Putamen (tissue), 1 donor: ENCODE data around the gene NHS.
A peak's percentile ranks its signal among the peaks of the same experiment; 100 is the strongest.

Experiments used
- DNase-seq: peaks from one replicate; pipeline ENCODE4 v3.0.0-alpha.2; 2016; ENCODE audit warnings: low spot score

NHS gene

GRCh38 chrX:17374619-17375366, at the start of gene NHS:
NHS (plus strand) TSS chrX:17375200; CDS start chrX:17375758, 558 bp downstream.
- DNase-seq, result peak; percentile 13

- DNase-seq, result no peak
These were observed 46.2 kb upstream of the NHS start for GRCh38 chrX:17328837-17329236.

- no peak for DNase-seq
These were observed 38.6 kb upstream of the NHS start for GRCh38 chrX:17336377-17336776.

GRCh38 chrX:17355976-17356375, 19.0 kb upstream of the NHS start:
- DNase-seq, result no peak

GRCh38 chrX:17359500-17359899, 15.5 kb upstream of the NHS start:
- DNase-seq, result no peak

- no peak for DNase-seq
These were observed 13.4 kb upstream of the NHS start for GRCh38 chrX:17361620-17362019.

DNA sequence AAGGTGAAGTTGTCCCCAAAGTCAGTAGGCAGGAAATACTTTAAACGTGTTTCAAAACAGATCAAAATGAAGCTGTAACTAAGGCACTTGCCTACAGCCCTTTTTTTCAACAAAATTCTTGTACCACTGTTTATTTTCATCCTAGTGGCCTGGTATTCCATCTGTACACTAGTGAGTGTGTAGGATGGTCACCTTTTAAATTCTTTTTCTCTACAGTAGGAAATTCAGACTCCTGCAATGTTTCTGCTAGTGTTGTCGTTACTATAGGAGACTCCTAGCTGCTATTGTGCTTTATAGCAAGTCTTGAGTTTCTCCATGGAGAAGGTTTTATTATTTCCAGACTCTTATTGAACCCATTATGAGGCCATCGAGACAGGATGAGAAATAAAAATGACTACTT, 7.0 kb upstream of the NHS start:
- DNase-seq, result no peak

- no peak for DNase-seq
These were observed 5.7 kb upstream of the NHS start for GRCh38 chrX:17369309-17369708.

- no peak for DNase-seq
These were observed 4.8 kb upstream of the NHS start for GRCh38 chrX:17370191-17370590.

GRCh38 chrX:17372052-17372451, 2.9 kb upstream of the NHS start:
- no peak for DNase-seq

DNA sequence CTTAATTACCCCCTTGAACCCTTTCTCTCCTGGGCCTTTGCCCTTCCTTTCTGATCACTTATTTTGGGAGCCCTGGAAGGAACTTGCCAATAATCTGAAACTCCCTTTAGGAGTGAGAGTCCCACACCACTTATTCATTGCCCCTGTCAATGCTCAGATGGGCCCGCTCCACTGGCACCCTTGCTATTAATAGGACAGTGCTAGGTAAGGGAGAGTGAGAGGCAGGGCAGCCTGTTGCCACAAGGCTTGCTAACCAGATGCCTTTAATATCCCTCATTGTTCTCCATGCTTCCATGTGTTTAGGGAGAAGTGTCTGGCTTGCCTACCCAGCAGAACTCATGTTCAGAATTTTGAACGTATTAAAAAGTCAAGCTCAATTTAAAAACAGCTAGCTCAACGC, 1.7 kb upstream of the NHS start:
- no peak for DNase-seq

- DNase-seq, result no peak
These were observed 302 bp downstream of the NHS start for GRCh38 chrX:17375367-17375636.

GRCh38 chrX:17375637-17376430, 834 bp downstream of the NHS start:
- DNase-seq, result no peak

DNA sequence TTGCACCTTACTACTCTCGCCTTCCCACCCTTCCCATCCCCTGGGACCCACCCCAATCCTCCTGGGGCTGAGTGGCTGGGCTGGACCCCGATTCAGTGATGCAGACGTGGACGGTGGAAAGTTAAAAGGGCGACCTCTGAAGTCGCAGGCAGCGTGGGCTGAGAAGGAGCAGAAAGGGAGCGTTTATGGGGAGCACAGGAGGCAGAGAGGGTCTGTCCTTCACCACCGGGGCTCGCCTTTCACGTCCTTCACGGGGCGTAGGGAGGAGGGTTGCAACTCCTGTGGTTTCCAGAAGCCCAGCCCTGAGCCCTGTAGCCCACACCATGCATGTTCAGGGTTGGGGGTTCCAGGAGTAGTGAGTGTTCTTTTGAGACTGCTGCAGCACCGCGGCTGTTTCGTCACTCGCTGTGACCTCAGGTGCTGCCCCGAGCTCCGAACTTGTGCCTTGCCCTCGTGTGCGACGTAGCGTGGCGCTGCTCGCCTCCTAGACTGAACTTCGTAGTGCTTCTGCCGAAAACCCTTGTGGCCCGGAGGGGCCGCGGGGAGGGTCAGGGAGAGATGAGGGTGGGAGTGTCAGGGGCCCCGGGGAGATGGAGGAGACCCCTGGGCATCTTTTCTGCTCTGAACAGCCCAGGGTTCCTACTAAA, 1.6 kb downstream of the NHS start:
- DNase-seq, result no peak

- DNase-seq, result peak; percentile 2
These were observed 2.2 kb downstream of the NHS start for GRCh38 chrX:17377091-17377717.

GRCh38 chrX:17377795-17378194, 2.8 kb downstream of the NHS start:
- DNase-seq, result no peak

GRCh38 chrX:17380221-17380620, 5.2 kb downstream of the NHS start:
- DNase-seq, result no peak

DNA sequence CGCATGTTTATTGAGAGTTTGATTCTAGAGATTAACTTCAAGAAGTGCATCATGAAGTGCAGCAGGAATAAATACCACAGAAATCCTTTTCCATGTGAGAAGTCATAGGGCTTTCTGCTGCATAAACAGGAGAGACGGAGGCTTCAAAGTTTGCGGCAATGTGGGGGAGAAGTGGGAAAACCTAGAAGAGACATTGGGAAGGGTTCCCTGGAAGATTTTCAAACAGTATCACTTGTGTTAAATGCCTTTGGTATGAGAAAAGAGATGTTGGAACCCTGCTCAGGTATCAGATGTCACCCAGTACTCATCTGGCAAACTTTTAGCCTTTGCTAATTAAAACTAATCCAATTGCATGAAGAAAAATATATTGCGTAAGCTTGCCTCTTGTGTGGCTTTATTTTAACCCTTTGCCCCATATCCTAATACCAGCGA, 15.4 kb downstream of the NHS start:
- no peak for DNase-seq

DNA sequence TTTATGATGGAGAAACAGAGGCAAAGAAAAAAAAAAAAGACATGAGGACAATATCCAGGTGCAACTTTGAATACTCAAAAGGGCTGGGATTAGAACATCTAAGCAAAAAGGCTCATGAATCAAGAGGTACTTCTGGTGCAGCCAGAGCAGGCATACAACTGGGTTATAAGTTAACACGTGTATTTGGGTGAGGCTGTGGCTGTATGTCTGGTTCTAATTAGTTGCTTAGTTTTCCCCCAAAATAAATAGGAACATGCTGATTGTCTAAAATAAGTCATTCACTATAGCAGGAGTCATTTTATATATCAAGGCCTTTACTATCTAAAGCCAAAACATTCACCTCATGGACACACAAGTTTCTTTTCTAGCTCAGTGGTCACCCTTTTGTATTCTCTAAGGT, 20.2 kb downstream of the NHS start:
- DNase-seq, result no peak

GRCh38 chrX:17397074-17397473, 22.1 kb downstream of the NHS start:
- no peak for DNase-seq

DNA sequence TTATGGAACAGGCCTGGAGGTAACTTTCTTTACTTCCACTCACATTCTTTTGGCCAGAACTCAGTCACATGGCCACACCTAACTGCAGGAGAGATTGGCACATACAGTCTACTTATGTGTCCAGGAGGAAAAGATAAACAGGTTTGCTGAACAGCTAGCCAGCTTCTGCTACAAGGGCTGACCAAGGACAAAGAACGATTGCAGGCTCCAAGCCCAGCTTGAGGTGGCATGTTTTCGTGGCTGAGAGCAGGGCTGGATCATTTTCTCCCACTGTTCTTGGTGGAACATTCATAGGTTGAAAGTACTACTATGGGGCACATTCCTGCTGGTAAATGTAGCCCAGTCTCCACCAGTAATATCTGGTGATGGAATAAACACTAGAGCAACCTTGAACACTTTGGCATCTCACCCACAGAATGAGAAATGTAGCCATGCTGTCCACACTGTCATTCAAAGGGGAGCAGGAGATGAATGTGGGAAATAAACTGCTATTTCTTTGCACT, 28.2 kb downstream of the NHS start:
- no peak for DNase-seq

DNA sequence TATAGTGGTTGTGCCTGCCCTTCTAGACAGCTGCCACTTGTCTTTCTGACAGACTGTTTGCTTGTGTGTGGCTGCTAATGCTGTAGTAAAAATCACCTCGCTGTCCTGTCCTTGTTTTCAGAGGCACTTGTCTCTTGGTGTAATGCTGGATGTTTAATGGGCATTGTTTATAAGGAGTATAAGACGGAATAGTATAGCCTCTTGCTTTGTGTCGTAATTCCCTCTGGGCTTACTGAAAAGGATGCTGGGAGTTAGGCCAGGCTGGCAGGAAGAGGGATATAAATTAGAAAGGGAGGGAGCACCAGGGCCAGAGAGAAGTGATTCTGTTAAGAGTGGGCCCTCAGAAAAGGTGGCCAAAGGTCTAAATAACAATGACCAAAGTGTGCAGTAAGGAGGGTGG, 29.0 kb downstream of the NHS start:
- DNase-seq, result no peak
